Measurements from ENCODE around the gene CCDC86.

The CCDC86 gene

DNA sequence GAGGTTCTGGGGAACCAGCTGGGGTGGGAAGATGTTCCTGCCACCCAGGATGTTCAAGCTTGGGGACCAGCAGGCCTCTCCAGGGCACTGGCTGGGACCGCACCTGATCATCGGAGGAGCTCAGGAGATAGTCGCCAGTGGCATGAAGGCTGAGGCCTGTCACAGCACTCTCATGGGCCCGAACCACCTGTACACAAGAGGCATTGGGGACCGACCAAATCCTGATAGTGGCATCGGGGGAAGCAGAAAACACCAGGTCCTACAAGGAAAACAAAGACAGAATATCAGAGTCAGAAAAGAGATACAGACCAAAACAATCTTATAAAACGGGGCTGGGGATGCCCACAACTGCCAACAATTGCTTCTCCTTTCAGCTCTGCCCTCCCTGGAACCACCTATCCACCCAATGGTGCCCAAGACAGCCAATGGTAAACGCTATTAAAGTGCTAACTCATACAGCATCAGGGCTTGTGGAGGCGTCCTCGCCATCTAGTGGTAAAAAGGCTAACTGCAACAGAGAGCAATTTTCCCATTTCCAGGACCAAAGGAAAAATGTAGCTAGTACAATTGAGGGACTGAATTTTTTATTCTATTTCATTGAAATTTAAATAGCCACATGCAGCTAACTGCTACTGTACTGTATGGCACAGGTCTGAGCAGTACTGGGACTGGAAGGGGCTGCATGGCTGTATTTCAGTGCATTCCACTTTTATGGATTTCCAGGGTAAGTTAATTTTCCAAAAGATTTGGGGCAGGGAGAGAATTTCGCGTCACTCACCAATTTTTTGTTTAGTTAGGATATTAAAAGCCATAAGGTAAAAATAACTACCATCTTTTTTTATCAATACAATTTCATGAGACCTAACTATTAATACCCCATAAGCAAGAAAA, 57.4 kb downstream of the CCDC86 start:
- DNase-seq, result peak in 1 of 2 experiments; percentile 3

DNA sequence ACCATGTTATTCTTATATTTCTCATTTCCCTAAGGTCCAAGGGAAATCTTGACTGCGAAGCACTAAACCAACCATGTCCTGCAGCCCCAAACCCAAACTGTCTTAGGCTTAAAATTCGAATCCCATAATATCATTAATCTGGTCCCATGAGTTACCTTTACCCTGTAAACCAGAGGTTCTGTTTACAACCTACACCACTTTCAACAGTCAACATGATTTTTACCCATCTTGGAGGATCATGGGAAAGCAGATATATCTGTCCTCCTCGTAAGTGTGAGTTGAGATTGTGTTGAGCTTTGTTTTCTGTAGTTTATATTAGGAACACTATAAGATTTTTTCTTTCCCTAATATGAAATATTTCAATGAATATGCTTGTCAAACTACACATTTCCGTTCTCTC, 58.1 kb downstream of the CCDC86 start:
- no peak for DNase-seq
